Measurements from ENCODE around the gene KRT35. TPM values are rescaled to one million over a fixed set of nuclear protein-coding genes. Genes with fewer than 3 reads are reported as not detected.

Gene KRT35
- total and polyA plus RNA-seq, 4 experiments from 2014 or later, result not detected

DNA sequence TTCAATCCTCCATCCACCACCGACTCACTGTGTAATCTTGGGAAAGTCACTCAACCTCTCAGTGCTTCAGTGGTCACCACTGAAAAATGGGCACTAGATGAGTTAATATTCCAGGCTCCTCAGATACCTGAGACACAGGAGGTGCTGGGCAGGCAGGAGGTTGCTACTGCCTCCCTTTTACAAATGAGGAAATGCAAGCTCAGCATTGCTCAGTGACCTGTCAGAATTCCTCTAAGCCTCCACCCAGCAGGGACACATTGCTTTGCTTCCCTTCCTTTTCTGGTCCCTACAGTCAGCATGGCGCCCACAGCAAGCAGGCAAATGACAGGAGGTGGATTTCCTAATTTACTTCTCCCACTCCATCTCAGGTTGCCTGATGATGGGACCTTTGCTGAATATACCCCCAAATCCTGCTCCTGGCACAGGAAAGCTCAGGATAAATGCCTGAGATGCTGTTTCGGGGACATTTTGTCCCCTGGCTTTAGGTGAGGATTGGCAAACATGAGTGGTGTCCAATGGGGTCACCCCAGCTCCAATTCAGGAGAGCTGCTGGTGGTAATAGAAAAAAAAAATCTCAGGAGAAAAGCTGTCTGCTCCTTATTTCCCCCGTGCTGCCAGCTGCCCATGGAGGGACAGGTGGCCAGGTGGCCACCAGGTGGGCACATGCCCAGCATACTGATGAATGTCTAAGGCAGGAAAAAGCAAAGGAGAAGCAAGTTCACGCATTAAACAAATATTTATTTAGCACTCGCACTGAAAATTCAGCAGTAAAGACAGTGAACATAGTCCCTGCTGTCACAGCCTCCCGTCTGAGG, 29.5 kb upstream of the KRT35 start:
- DNase-seq, result no peak
- no peaks in the 10 kb centered on the region for H3K27me3 ChIP-seq (ENCODE audit: insufficient read depth, low read length)
- H3K9me3 Mint-ChIP-seq, result no peaks in the 10 kb centered on the region
- no peaks in the 10 kb centered on the region for H3K4me1 Mint-ChIP-seq
- POLR2A ChIA-PET (ENCODE audit: partially characterized antibody), result no interaction called here
- no peaks in the 10 kb centered on the region for H3K9me3 ChIP-seq (ENCODE audit: control insufficient read depth in 1 of 2, low read length in 2 of 2)
- peaks cover 0 to 2% of the 10 kb centered on the region in 2 donors for H3K27me3 Mint-ChIP-seq
- H3K4me3 ChIP-seq (ENCODE audit: low read length in 2 of 2), result no peak overlapping the region
- H3K27ac Mint-ChIP-seq, result peak overlapping the region in 2 of 7 donors; percentile 72 to 86
- H3K4me1 ChIP-seq (ENCODE audit: insufficient read depth, low read length), result no peaks in the 10 kb centered on the region
- no peaks in the 10 kb centered on the region for H3K36me3 Mint-ChIP-seq
- H3K4me3 Mint-ChIP-seq, result no peak overlapping the region
- intact Hi-C loops (cut with micrococcal nuclease), result no loop called here
- H3K27ac ChIP-seq (ENCODE audit: low read depth, low read length), result no peak overlapping the region
- CTCF ChIA-PET (ENCODE audit: partially characterized antibody), result no interaction called here
- no peaks in the 10 kb centered on the region for H3K36me3 ChIP-seq (ENCODE audit: insufficient read depth, low read length)

GRCh38 chr17:41507315-41507880, 26.4 kb upstream of the KRT35 start:
- Histone ChIP-seq H3K27me3 (ENCODE audit: insufficient read depth, low read length) (no peaks in the 10 kb centered on the region), H3K4me3 (ENCODE audit: low read length in 2 of 2) (no peak overlapping the region), H3K36me3 (ENCODE audit: insufficient read depth, low read length) (no peaks in the 10 kb centered on the region), H3K4me1 (ENCODE audit: insufficient read depth, low read length) (no peaks in the 10 kb centered on the region), H3K9me3 (ENCODE audit: control insufficient read depth in 1 of 2, low read length in 2 of 2) (no peaks in the 10 kb centered on the region), H3K27ac (ENCODE audit: low read depth, low read length) (no peak overlapping the region)
- no peaks in the 10 kb centered on the region for H3K36me3 Mint-ChIP-seq
- no peak overlapping the region for H3K4me3 Mint-ChIP-seq
- DNase-seq, result no peak
- H3K4me1 Mint-ChIP-seq, result no peaks in the 10 kb centered on the region
- CTCF ChIA-PET (ENCODE audit: partially characterized antibody), result interaction anchor here (1.0 kb wide), 1 partner anchor 11 kb away, joined by 4 read pairs; no protein-coding TSS in a partner anchor
- intact Hi-C loops (cut with micrococcal nuclease), result no loop called here
- POLR2A ChIA-PET (ENCODE audit: partially characterized antibody), result no interaction called here
- no peak overlapping the region for H3K27ac Mint-ChIP-seq
- no peaks in the 10 kb centered on the region for H3K27me3 Mint-ChIP-seq
- no peaks in the 10 kb centered on the region for H3K9me3 Mint-ChIP-seq

- Histone ChIP-seq H3K4me1 (ENCODE audit: insufficient read depth, low read length) (no peaks in the 10 kb centered on the region), H3K4me3 (ENCODE audit: low read length in 2 of 2) (no peak overlapping the region), H3K27ac (ENCODE audit: low read depth, low read length) (no peak overlapping the region), H3K36me3 (ENCODE audit: insufficient read depth, low read length) (no peaks in the 10 kb centered on the region), H3K27me3 (ENCODE audit: insufficient read depth, low read length) (no peaks in the 10 kb centered on the region), H3K9me3 (ENCODE audit: control insufficient read depth in 1 of 2, low read length in 2 of 2) (no peaks in the 10 kb centered on the region)
- ChIA-PET CTCF (ENCODE audit: partially characterized antibody) (interaction anchor here (1.7 kb wide), 1 partner anchor 43 kb away, joined by 6 read pairs; no protein-coding TSS in a partner anchor), POLR2A (ENCODE audit: partially characterized antibody) (no interaction called here)
- Mint-ChIP-seq H3K27ac (peak overlapping the region in 3 of 7 donors; percentile 13 to 48 (median 24)), H3K9me3 (no peaks in the 10 kb centered on the region), H3K36me3 (no peaks in the 10 kb centered on the region), H3K27me3 (no peaks in the 10 kb centered on the region), H3K4me1 (no peaks in the 10 kb centered on the region), H3K4me3 (no peak overlapping the region)
- intact Hi-C loops (cut with micrococcal nuclease), result no loop called here
- DNase-seq, result no peak
Measured at GRCh38 chr17:41505809-41506767, 25.1 kb upstream of the KRT35 start.

DNA sequence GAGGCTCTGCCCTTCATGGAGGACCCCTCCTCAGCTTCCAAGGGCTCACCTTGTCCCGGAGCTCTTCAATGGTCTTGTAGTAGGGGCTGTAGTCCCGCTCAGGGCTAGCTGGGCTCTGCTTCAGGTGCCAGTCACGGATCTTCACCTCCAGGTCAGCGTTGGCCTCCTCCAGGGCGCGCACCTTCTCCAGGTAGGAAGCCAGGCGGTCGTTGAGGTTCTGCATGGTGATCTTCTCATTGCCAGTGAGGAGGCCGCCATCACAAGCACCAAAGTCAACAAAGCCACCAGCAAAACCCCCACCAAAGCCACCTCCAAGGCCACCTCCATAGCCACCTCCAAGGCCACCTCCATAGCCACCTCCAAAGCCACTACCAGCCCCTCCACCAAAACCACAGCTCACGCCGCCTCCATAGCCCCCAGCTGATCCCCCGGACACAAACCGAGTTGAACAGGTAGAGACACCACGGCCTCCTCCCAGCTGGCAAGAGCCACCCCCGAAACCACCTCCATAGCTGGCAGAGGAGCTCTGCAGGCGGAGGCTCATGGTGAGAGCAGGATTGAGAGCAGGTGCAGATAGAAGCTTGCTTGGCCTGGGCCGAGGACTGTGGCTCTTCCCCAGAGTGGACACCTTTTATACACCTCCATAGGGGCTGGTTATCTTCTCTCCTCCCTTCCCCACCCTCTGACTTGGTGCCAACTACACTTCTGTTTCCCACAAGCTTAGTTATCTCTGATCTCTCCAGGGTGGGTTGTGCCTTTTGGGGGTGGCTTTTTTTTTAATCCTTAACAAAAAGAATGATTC, 24.3 kb upstream of the KRT35 start, which contains the start of gene KRT13:
TSS of gene KRT13 (minus strand) at position 606 of the 802 bp plus-strand sequence. CDS start at position 544, 62 bp downstream.
- CTCF ChIA-PET (ENCODE audit: partially characterized antibody), result interaction anchor here (1.7 kb wide), 1 partner anchor 44 kb away, joined by 6 read pairs; no protein-coding TSS in a partner anchor
- no peak within 1 kb of the TSS for H3K4me3 ChIP-seq (ENCODE audit: low read length in 2 of 2)

GRCh38 chr17:41504246-41504977, 23.5 kb upstream of the KRT35 start:
- Histone ChIP-seq H3K36me3 (ENCODE audit: insufficient read depth, low read length) (no peaks in the 10 kb centered on the region), H3K27me3 (ENCODE audit: insufficient read depth, low read length) (no peaks in the 10 kb centered on the region), H3K4me3 (ENCODE audit: low read length in 2 of 2) (no peak overlapping the region), H3K9me3 (ENCODE audit: control insufficient read depth in 1 of 2, low read length in 2 of 2) (no peaks in the 10 kb centered on the region), H3K4me1 (ENCODE audit: insufficient read depth, low read length) (no peaks in the 10 kb centered on the region), H3K27ac (ENCODE audit: low read depth, low read length) (no peak overlapping the region)
- Mint-ChIP-seq H3K36me3 (no peaks in the 10 kb centered on the region), H3K9me3 (no peaks in the 10 kb centered on the region), H3K27me3 (no peaks in the 10 kb centered on the region), H3K4me1 (peaks cover 0 to 1% (median 0%) of the 10 kb centered on the region in 4 donors), H3K4me3 (no peak overlapping the region), H3K27ac (no peak overlapping the region)
- intact Hi-C loops (cut with micrococcal nuclease), result no loop called here
- DNase-seq, result no peak
- CTCF ChIA-PET (ENCODE audit: partially characterized antibody), result no interaction called here
- POLR2A ChIA-PET (ENCODE audit: partially characterized antibody), result no interaction called here

More for the DNA sequence above, 24.3 kb upstream of the KRT35 start, which contains the start of gene KRT13:
- peak within 1 kb of the TSS in 1 of 7 donors; percentile 48 for H3K27ac Mint-ChIP-seq
- H3K9me3 Mint-ChIP-seq, result no peaks in the 10 kb centered on the region
- no peaks in the 10 kb centered on the region for H3K36me3 ChIP-seq (ENCODE audit: insufficient read depth, low read length)
- no peaks in the 10 kb centered on the region for H3K36me3 Mint-ChIP-seq
- H3K9me3 ChIP-seq (ENCODE audit: control insufficient read depth in 1 of 2, low read length in 2 of 2), result no peaks in the 10 kb centered on the region
- H3K4me1 ChIP-seq (ENCODE audit: insufficient read depth, low read length), result no peaks in the 10 kb centered on the region
- no peak for DNase-seq
- intact Hi-C loops (cut with micrococcal nuclease), result no loop called here
- H3K27me3 ChIP-seq (ENCODE audit: insufficient read depth, low read length), result no peaks in the 10 kb centered on the region
- POLR2A ChIA-PET (ENCODE audit: partially characterized antibody), result no interaction called here
- H3K4me3 Mint-ChIP-seq, result no peak within 1 kb of the TSS
- no peak within 1 kb of the TSS for H3K27ac ChIP-seq (ENCODE audit: low read depth, low read length)
- H3K4me1 Mint-ChIP-seq, result peaks cover 0 to 1% (median 0%) of the 10 kb centered on the region in 4 donors
- H3K27me3 Mint-ChIP-seq, result no peaks in the 10 kb centered on the region

DNA sequence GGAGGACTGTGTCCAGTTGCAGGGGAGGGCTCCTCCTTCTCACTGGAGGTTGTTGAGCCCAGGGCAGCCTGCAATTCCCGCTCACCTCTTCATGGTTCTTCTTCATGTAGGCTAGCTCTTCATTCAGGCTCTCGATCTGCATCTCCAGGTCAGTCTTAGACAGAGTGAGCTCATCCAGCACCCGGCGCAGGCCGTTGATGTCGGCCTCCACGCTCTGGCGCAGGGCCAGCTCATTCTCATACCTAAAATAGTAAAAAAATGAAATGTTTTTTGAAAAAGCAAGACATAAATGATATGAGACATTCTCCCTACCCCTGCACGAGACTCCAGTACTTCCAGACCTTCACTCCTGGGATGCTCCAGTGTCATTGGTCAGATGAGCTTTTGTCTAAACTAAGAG, 22.3 kb upstream of the KRT35 start:
- Histone ChIP-seq H3K36me3 (ENCODE audit: insufficient read depth, low read length) (no peaks in the 10 kb centered on the region), H3K27ac (ENCODE audit: low read depth, low read length) (no peak overlapping the region), H3K4me1 (ENCODE audit: insufficient read depth, low read length) (no peaks in the 10 kb centered on the region), H3K9me3 (ENCODE audit: control insufficient read depth in 1 of 2, low read length in 2 of 2) (no peaks in the 10 kb centered on the region), H3K27me3 (ENCODE audit: insufficient read depth, low read length) (no peaks in the 10 kb centered on the region), H3K4me3 (ENCODE audit: low read length in 2 of 2) (no peak overlapping the region)
- DNase-seq, result no peak
- intact Hi-C loops (cut with micrococcal nuclease), result no loop called here
- H3K9me3 Mint-ChIP-seq, result no peaks in the 10 kb centered on the region
- H3K27me3 Mint-ChIP-seq, result no peaks in the 10 kb centered on the region
- CTCF ChIA-PET (ENCODE audit: partially characterized antibody), result no interaction called here
- peaks cover 0 to 7% (median 2%) of the 10 kb centered on the region in 4 donors for H3K4me1 Mint-ChIP-seq
- H3K36me3 Mint-ChIP-seq, result no peaks in the 10 kb centered on the region
- peak overlapping the region in 1 of 7 donors; percentile 76 for H3K27ac Mint-ChIP-seq
- no peak overlapping the region for H3K4me3 Mint-ChIP-seq
- POLR2A ChIA-PET (ENCODE audit: partially characterized antibody), result no interaction called here

All from CD4-positive, alpha-beta memory T cell (primary cell).